ENCODE results near the gene PRKG1. TPM values are rescaled to one million over a fixed set of nuclear protein-coding genes. Genes with fewer than 3 reads are reported as not detected.

PRKG1 gene
- total and polyA plus RNA-seq, 2 of the 8 experiments (the other 6 are each of a cell fraction or from before 2014, with no cell fraction given) = 4.2 to 15.2 TPM

GRCh38 chr10:51230887-51231585 is 156.7 kb downstream of the PRKG1 start:
- no peak overlapping the region for H3K4ac ChIP-seq (replicated peaks; ENCODE audit: insufficient read length, low read depth, low read length)
- H3K4me3 ChIP-seq (ENCODE audit: extremely low read depth in 1 of 4, insufficient read depth in 2 of 4, low read depth in 3 of 4, low read length in 4 of 4) = no peak overlapping the region
- no peaks in the 10 kb centered on the region for H3K79me1 ChIP-seq (ENCODE audit: low read depth, low read length)
- no peak overlapping the region for H3K18ac ChIP-seq (ENCODE audit: extremely low read depth, low read length)
- no peaks in the 10 kb centered on the region for H3K36me3 ChIP-seq (ENCODE audit: control insufficient read depth in 2 of 4, insufficient read depth in 4 of 4, low read length in 3 of 4)
- no peaks in the 10 kb centered on the region for H3K9me3 ChIP-seq (ENCODE audit: insufficient read depth in 2 of 2, low read depth in 1 of 2, low read length in 1 of 2)
- H3K27ac ChIP-seq (ENCODE audit: low read depth, low read length) = no peak overlapping the region
- no peak overlapping the region for H2BK20ac ChIP-seq (ENCODE audit: low read length)
- no peak overlapping the region for H3K23ac ChIP-seq (ENCODE audit: insufficient read length)
- ChIA-PET CTCF (ENCODE audit: partially characterized antibody) (interaction anchor here (0.5 to 0.6 kb wide), 4 partner anchors 223 to 1336 kb away, joined by 3 to 6 read pairs (median 5); no protein-coding TSS in a partner anchor), POLR2A (ENCODE audit: partially characterized antibody) (no interaction called here)
- H2BK12ac ChIP-seq (ENCODE audit: low read depth, low read length) = no peak overlapping the region
- H3K4me1 ChIP-seq (replicated peaks in 1 of 4; ENCODE audit: control insufficient read depth in 3 of 4, insufficient read depth in 4 of 4, low read length in 3 of 4) = peaks cover 0 to 8% (median 4%) of the 10 kb centered on the region in 4 experiments; a peak in 5 of 7 replicates
- no peak overlapping the region for H2AK5ac ChIP-seq (ENCODE audit: low read depth, low read length)
- 86% methylated on average over 5 of the region's 5 CpGs; no CpG with 5 or more reads in 1 of the 2 experiments for WGBS, 2 experiments (ENCODE audit: extremely low coverage in 1 of 2, insufficient coverage in 1 of 2, insufficient read length in 1 of 2, insufficient replicate concordance in 2 of 2, low coverage in 1 of 2, low lambda C conversion rate in 2 of 2, missing lambda C conversion rate in 1 of 2)
- DNase-seq (ENCODE audit: low read depth in 1 of 2, low spot score in 2 of 2) (no peak), FAIRE-seq (peak; percentile 76)
- H3K27me3 ChIP-seq (replicated peaks in 1 of 4; ENCODE audit: control insufficient read depth in 3 of 4, extremely low read depth in 1 of 4, insufficient read depth in 3 of 4, low read length in 3 of 4) = no peaks in the 10 kb centered on the region
- no peak overlapping the region for H3K56ac ChIP-seq (replicated peaks; ENCODE audit: insufficient read length, low read depth, low read length)
- no peak overlapping the region for H2BK120ac ChIP-seq (replicated peaks; ENCODE audit: low read depth, low read length)
- no peak overlapping the region for H4K8ac ChIP-seq (ENCODE audit: extremely low read depth, insufficient read depth, low read length)
- no peaks in the 10 kb centered on the region for H3K79me2 ChIP-seq (ENCODE audit: control insufficient read depth in 1 of 2, insufficient read depth in 2 of 2, low read length in 2 of 2)
- no peak overlapping the region for H3K4me2 ChIP-seq (ENCODE audit: insufficient read depth in 1 of 2, low read depth in 2 of 2, low read length in 2 of 2)
- H3K9ac ChIP-seq (replicated peaks in 1 of 4; ENCODE audit: extremely low read depth in 1 of 4, low read depth in 3 of 4, low read length in 3 of 4) = no peak overlapping the region
- no peak overlapping the region for H2AFZ ChIP-seq (ENCODE audit: low read length)
- H4K5ac ChIP-seq (ENCODE audit: insufficient read length, low read depth, low read length) = no peak overlapping the region
- no peak overlapping the region for H2BK15ac ChIP-seq (ENCODE audit: low read length)
- H4K91ac ChIP-seq (replicated peaks; ENCODE audit: insufficient read length, low read length) = no peak overlapping the region
- H3K14ac ChIP-seq (ENCODE audit: insufficient read length) = no peak overlapping the region
- H4K20me1 ChIP-seq (replicated peaks in 1 of 2; ENCODE audit: control insufficient read depth in 1 of 2, insufficient read depth in 2 of 2, low read length in 2 of 2) = no peaks in the 10 kb centered on the region
- no peak overlapping the region for H2BK5ac ChIP-seq (ENCODE audit: low read depth, low read length)
- H3K23me2 ChIP-seq (ENCODE audit: low read depth, low read length) = no peaks in the 10 kb centered on the region
- TF ChIP-seq HDAC6 (IDR thresholded peaks at IDR 0.05; ENCODE audit: low read depth, low read length) (no peak), NRF1 (IDR thresholded peaks at IDR 0.05; ENCODE audit: low read depth, low read length) (no peak), NANOG (IDR thresholded peaks at IDR 0.05; ENCODE audit: insufficient read depth, low read depth, low read length, poor library complexity, severe bottlenecking) (no peak), SIN3A (conservative IDR thresholded peaks at IDR 0.05 in 1 of 2, IDR thresholded peaks at IDR 0.05 in 1 of 2; ENCODE audit: low read depth in 1 of 2, low read length in 2 of 2) (no peak)

All from H1 (cell line).